Measurements from ENCODE around the gene ATP1B3.
"Not testable (repeated sequence)": the region's sequence is repeated elsewhere in the genome, so short reads cannot be mapped to it uniquely, and the experiment has no call there.

The ATP1B3 gene

GRCh38 chr3:141909408-141909807 lies 33.0 kb downstream of the ATP1B3 start:
- DNase-seq, result no peak

DNA sequence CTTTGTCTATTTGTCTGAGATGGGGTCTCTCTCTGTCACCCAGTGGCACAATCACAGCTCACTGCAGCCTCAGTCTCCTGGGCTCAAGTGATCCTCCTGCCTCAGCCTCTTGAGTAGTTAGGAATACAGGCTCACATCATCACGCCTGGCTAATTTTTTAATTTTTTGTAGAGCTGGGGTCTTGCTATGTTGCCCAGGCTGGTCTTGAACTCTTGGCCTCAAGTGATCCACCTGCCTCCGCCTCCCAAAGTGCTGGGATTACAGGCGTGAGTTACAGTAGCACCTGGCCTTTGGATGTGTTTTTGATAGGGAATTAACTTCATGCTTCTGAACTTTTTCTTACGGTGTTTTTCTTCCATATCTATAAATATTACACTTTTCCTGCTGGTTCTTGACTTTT lies 33.5 kb downstream of the ATP1B3 start:
- not testable (repeated sequence) for DNase-seq

DNA sequence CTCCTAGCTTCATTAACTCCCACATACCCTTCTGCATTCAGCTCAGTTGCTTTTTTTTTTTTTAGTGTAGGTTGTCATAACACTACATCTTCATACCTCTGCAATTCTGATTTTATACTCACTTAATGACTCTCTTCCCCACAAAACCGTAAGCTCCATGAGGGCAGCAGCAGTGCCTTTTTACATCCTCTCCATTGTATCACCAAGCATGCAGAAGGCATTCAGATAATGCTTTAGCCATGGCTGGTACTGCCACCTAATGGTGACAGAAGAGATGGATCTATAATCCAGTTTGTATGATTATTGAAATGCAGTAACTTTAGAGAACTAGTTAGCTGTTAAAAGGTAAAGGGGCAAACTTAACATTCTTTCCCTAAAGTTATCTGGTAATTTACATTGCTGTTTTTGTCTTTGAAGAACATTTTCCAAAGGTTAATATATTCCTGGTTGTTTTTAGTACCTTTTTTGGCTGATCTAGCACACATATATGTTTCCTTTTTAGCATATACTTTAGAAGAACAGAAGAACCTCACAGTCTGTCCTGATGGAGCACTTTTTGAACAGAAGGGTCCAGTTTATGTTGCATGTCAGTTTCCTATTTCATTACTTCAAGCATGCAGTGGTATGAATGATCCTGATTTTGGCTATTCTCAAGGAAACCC lies 36.8 kb downstream of the ATP1B3 start:
- peak; percentile 63 to 80 for DNase-seq

DNA sequence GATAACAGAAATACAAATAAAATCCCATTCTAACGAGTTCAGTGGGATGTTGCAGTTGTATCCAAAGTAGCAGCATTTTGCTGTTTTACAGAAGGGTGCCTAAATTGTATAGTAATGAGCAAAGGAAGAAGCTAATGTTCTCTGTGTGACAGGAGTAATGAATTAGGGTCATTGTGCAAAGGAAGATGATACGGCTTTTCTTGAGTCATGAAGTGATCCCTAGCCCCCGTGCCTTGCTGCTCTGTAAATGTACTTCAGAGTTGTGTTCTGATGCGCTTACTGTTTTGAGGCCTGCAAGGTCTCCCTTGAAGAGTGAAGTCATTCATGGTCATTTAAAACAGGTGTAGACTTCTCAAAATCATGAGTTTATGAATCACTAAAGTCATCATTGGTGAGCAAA lies 37.9 kb downstream of the ATP1B3 start:
- no peak for DNase-seq

GRCh38 chr3:141915016-141915415 lies 38.6 kb downstream of the ATP1B3 start:
- no peak for DNase-seq

DNA sequence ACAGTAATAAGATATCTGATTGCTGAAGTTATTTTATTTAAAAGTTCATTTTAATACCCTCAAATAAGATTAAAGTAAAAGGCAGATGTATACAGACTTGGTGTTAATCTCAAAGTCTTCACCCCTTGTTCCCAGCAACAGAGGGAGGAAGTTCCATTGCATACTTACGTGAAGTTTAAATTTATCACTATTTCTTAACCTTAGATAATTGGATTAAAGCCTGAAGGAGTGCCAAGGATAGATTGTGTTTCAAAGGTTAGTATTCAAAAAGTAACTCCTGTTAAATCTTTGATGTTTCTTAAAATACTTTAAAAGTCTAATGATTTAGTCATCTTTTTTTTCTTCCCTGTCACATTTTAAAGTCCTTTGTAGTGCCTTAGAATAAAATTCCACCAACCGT lies 39.3 kb downstream of the ATP1B3 start:
- no peak for DNase-seq

GRCh38 chr3:141920701-141921100 lies 44.3 kb downstream of the ATP1B3 start:
- DNase-seq, result no peak

DNA sequence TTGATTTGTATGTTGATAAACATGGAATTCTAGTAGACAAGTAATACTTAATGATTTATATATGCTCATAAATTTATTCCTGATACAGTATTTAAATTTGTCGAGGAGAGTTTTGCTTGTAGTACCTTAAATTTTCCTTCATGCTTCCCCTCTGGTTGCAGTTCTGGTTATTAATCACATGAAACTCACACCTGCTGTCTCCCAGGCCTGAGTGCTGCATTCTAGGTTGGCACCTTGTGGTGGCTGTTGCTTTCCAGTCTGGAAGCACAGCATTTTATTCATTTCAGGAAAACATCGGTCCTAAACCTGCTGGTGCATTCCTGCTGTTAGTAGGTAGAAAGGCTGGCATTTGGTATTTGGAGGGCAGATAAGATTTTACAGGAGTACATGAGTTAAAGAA lies 44.9 kb downstream of the ATP1B3 start:
- DNase-seq, result no peak

DNA sequence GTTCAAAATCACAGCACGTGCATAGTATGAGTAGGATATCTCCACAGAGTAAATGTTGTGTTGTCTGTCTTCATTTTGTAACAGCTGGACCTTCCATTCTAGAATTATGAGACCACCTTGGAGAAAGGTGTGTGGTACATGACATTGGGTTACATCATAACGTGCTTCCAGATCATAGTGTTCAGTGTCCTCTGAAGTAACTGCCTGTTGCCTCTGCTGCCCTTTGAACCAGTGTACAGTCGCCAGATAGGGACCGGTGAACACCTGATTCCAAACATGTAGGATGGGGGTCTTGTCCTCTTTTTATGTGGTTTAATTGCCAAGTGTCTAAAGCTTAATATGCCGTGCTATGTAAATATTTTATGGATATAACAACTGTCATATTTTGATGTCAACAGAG lies 49.2 kb downstream of the ATP1B3 start:
- not testable (repeated sequence) for DNase-seq

- no peak for DNase-seq
Measured at GRCh38 chr3:141926929-141927328, 50.5 kb downstream of the ATP1B3 start.

DNA sequence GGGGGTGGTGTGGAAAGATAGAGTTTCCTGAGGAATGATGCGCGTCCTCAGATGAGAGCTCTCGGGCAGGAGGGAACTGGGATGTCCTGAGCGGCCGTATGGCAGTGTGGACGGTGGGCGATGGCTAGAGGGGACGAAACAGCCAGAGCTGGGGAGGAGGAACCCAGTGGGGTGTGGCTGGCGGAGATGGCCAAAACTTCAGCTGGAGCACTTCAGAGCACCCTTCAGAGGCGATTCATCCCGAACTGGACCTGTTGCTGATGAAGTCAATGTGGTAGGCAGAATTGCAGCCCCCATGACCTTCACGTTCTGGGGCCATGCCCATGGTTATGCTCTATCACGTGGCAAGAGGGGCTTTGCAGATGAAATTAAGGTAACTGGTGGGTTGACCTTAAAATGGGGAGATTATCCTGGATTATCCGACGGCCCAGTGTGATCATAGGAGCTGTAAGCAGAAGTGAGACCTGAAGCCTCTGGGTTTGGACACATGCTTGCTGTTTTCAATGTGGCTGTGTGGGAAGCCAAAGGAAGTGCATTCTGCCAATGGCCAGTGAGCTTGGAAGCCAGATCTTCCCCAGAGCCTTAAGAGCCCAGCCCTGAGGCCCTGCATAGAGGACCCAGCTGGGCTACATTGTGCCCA lies 52.3 kb downstream of the ATP1B3 start:
- no peak for DNase-seq

DNA sequence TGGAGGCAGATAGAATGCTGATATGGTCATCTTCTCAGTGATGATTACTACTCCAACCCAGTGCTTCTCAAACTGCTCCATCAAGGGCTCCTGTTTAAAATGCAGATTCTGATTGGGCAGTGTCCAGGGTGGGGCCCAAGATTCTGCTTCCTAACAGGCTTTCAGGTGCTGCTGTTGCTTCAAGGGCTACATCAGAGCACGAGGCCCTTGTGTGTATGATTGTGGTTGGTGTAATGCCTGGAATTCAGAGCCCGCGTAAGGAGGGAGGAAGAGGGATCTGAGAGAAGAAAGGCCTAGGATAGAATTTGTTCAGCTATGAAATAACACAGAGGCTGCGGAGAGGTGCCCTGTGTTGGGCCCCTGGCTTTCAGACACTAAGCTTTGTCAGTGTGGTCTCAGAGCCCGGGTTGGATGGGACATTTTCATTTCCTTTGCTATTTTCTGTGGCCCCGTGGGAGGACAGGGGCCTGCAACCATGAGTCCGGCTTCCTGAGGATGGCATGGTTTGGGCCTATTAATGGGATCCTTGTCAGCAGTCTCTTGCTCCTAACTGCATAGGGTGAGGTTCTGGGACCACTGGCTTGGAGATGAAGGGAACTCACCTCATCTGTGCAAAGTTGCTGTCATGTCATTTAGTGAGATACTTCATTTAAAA lies 53.0 kb downstream of the ATP1B3 start:
- DNase-seq, result no peak

DNA sequence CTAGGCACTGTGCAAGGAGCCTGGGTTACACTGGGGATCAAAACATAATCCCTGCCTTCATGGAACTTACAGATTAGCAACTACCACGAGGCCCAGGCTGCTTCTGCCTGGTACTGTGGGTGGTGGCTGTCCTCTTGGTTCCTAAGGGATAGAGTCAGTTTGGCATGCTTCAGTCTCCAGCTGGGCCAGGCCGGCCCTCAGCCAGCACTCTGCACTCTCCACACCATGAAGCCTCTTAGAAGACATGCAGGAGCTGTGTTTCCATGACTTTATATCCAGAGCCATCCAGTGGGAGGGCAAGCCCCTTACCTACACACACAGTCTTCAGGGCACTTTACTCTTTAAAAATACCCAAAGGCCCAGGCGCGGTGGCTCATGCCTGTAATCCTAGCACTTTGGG lies 54.4 kb downstream of the ATP1B3 start:
- DNase-seq, result no peak

DNA sequence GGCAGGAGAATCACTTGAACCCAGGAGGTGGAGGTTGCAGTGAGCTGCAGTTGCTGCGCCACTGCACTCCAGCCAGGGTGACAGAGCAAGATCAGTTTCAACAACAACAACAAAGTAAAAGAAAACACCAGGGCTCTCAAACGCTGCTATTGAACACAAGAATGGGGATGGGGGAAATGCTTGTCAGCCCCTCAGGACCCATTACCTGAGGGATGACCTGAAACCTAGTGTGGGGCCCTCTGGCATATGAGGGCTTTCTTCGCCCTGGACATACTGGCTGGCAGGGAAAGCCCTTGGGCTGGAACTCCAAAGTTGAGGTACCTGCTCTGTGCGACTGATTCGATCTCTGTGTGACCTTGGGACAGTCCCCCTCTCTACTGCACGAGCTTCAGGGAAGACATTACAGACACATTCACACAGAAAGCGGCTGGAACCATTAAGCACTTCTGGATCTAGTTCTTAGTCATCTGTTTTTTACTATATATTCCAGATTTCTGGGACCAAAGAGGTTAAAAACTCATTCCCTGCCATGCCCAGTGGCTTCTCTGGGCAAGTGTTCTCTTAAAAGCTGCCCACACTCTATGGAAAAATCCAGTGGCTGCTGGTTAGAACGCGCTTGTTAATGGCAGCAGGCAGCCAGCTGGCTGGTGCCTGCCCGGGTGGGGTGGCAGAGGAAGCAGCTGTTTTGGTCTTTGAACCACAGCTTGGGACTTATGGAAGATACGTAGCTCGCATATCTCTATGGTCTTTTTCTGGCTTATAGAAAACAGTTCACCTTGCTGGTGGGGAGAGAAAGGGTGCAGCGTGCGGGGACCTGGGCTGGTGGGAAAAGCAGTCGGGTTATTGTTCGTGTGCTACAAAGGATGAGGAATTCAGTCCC lies 57.2 kb downstream of the ATP1B3 start:
- DNase-seq, result no peak

- no peak for DNase-seq
Measured at GRCh38 chr3:141934354-141934753, 57.9 kb downstream of the ATP1B3 start.

DNA sequence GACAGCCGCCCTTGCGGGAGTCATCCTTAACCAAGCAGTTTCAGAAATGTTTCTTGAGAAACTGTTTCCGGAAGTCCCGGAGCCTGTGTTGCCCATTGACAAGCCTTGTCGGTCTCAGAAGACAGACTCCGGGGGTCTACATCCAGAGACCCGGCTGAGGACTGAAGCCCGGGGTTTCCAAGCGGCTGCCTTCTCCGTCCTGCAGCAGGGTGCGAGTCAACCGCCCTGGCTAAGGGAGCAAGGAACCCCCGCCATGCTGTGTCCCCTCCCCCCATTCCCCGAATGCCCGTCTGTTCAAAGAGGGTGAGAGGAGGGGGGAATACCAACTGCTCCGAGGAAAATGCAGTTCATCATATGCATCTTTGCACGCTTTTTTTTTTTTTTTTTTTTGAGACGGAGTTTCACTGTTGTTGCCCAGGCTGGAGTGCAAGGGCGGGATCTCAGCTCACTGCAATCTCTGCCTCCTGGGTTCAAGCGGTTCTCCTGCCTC lies 61.6 kb downstream of the ATP1B3 start:
- no peak for DNase-seq

GRCh38 chr3:141939759-141940158 lies 63.3 kb downstream of the ATP1B3 start:
- DNase-seq, result no peak

DNA sequence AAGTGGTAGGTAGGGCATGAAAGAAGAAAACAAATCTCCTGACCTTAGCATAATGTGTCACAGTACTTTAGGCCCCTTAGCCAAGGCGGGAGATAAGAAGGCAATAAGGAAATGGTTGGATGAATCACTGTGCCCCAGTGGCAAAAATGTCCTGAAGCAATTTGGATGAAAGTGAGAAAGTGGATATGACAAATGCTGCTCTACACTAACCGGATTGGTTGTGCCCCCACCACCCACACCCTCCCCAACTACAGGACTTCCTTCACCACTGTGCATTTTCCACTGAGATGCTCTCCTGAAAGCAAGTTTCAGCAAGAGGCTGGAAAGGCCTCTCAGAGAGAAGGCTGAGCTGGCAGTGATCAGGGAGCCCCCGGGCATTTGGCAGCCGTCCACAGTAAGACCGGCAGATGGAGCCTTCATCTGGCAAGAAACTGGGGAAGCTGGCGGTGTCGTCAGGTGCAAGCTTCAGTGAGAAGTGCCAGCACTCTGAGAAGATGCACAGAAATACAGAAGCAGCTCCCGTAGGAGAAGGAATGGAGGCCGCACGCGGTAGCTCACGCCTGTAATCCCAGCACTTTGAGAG lies 63.8 kb downstream of the ATP1B3 start:
- DNase-seq, result no peak

GRCh38 chr3:141941093-141941492 lies 64.7 kb downstream of the ATP1B3 start:
- no peak for DNase-seq

- no peak for DNase-seq
Measured at GRCh38 chr3:141942006-141942405, 65.6 kb downstream of the ATP1B3 start.

GRCh38 chr3:141945726-141946485 lies 69.5 kb downstream of the ATP1B3 start:
- DNase-seq, result no peak

GRCh38 chr3:141949399-141949798 lies 73.0 kb downstream of the ATP1B3 start:
- no peak for DNase-seq
